Panc1 (cell line): Measurements from ENCODE around the gene SLC5A9.

Experiments
- SIN3A ChIP-seq: IDR thresholded peaks from 2 replicates; pipeline ENCODE4 v1.6.1; 2012; ENCODE audit warnings: low read depth, mild to moderate bottlenecking, low read length, moderate library complexity, borderline replicate concordance; ENCODE audit not compliant: insufficient read depth
- TF ChIP-seq, protein P1 (sequence below): fragments of 450-650 bp; IDR thresholded peaks from 2 replicates; pipeline ENCODE4 v1.5.1; 2017; ENCODE audit warnings: mild to moderate bottlenecking

DNA sequence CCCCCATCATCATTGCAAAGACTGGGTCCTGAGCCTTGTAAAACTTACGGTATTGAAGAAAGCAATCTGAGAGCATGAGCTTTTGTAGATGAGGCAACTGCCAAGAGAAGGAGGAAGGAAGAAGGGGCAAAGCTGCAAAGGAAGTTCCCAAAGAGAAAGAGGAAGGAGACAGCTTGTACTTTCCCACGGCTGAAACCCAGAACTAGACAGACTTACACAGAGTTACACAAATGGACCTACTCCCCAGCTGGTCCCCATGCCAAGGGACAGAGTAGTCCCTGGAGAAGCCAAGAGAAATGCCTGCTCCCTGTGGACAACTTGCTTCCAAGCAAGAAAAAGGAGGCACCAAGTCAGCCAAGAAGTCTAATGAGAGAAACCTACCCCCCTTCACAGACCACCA lies 22.6 kb downstream of the SLC5A9 start:
- no peak for TF ChIP-seq SIN3A
- TF ChIP-seq, protein P1, sequence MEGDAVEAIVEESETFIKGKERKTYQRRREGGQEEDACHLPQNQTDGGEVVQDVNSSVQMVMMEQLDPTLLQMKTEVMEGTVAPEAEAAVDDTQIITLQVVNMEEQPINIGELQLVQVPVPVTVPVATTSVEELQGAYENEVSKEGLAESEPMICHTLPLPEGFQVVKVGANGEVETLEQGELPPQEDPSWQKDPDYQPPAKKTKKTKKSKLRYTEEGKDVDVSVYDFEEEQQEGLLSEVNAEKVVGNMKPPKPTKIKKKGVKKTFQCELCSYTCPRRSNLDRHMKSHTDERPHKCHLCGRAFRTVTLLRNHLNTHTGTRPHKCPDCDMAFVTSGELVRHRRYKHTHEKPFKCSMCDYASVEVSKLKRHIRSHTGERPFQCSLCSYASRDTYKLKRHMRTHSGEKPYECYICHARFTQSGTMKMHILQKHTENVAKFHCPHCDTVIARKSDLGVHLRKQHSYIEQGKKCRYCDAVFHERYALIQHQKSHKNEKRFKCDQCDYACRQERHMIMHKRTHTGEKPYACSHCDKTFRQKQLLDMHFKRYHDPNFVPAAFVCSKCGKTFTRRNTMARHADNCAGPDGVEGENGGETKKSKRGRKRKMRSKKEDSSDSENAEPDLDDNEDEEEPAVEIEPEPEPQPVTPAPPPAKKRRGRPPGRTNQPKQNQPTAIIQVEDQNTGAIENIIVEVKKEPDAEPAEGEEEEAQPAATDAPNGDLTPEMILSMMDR = no peak
